Spleen (tissue), 11 donors: ENCODE results near the gene ZFP3. TPM values are rescaled to one million over a fixed set of nuclear protein-coding genes. Genes with fewer than 3 reads are reported as not detected.
A peak's percentile ranks its signal among the peaks of the same experiment; 100 is the strongest.

Experiments used
- DNase-seq: peaks from one replicate; pipeline ENCODE4 v3.0.0-alpha.2; 2020
- H3K27ac ChIP-seq, 8 donors: fragments of 200-600 bp; sonication (generic) in 7 of 8; 1 replicate in 4 of 8; 2 replicates in 4 of 8; pipeline versions ENCODE4 v1.5.0 to v1.8.0; 2016 to 2021; ENCODE audit warnings: inconsistent platforms in 4 of 8, mild to moderate bottlenecking in 4 of 8, moderate library complexity in 1 of 8
- H3K27me3 ChIP-seq, 7 donors: fragments of 200-600 bp; sonication (generic) in 6 of 7; replicated peaks in 1 of 7; 1 replicate in 4 of 7; 2 replicates in 3 of 7; pipeline versions ENCODE4 v1.5.0 to v1.8.0; 2016 to 2021; ENCODE audit warnings: inconsistent platforms in 3 of 7, mild to moderate bottlenecking in 1 of 7
- H3K36me3 ChIP-seq, 6 donors: fragments of 200-600 bp; sonication (generic) in 5 of 6; 1 replicate in 4 of 6; 2 replicates in 2 of 6; pipeline versions ENCODE4 v1.5.0 to v1.8.0; 2016 to 2021; ENCODE audit warnings: inconsistent platforms in 2 of 6
- H3K4me1 ChIP-seq, 6 donors: fragments of 200-600 bp; sonication (generic) in 5 of 6; 1 replicate in 3 of 6; 2 replicates in 3 of 6; pipeline versions ENCODE4 v1.5.0 to v1.8.0; 2016 to 2021; ENCODE audit warnings: inconsistent platforms in 3 of 6
- H3K4me3 ChIP-seq, 8 donors: fragments of 200-600 bp; sonication (generic) in 7 of 8; 1 replicate in 4 of 8; 2 replicates in 4 of 8; pipeline versions ENCODE4 v1.5.0 to v1.8.0; 2016 to 2021; ENCODE audit warnings: inconsistent platforms in 4 of 8, mild to moderate bottlenecking in 4 of 8, moderate library complexity in 2 of 8
- H3K9me3 ChIP-seq, 8 donors: fragments of 200-600 bp; sonication (generic) in 7 of 8; 1 replicate in 4 of 8; 2 replicates in 4 of 8; pipeline versions ENCODE4 v1.5.0 to v1.8.0; 2016 to 2021; ENCODE audit warnings: inconsistent platforms in 4 of 8
- POLR2A ChIP-seq, 3 donors: fragments of 450-650 bp; IDR thresholded peaks; one replicate each; pipeline ENCODE4 v1.5.1; 2017; ENCODE audit warnings: antibody characterized with exemption in 3 of 3, mild to moderate bottlenecking in 1 of 3
- POLR2AphosphoS5 ChIP-seq, 3 donors: sonication (generic); formaldehyde crosslinking; IDR thresholded peaks; one replicate each; pipeline ENCODE4 v1.5.1; 2017; ENCODE audit warnings: antibody characterized with exemption in 3 of 3
- WGBS, 5 donors: extraction: QIAGEN DNeasy Blood & Tissue Kit in 3 of 5; methylation state at CpG; one replicate each; pipeline versions ENCODE4 v1.1.5 to v1.1.7; 2013 to 2018; 5-methylcytosine and 5-hydroxymethylcytosine counted together
- intact Hi-C: fragments of 100-400 bp; cut with DNase I; formaldehyde crosslinking; loops from one replicate; pipeline ENCODE4 v1.15.0; 2023; ENCODE audit warnings: low total_unique reads
- polyA plus RNA-seq, 3 donors: library from polyadenylated mRNA; stranded (reverse); fragments of 200-250 nt; gene quantifications; one replicate each; pipeline ENCODE4 v1.2.1, GENCODE V29; 2013
- total RNA-seq, 7 donors: library from RNA; depleted of rRNA in 3 of 7; stranded (reverse); fragments of >200 nt in 3 of 7; fragmentation: NEBNext Ultra II Directional in 4 of 7; extraction: Animal tissue kit (Norgen Biotek cat#: 25700) in 4 of 7; gene quantifications; one replicate each; pipeline versions ENCODE4 v1.1.0 to v1.2.1, GENCODE V29; 2016 to 2021
- TF ChIP-seq, protein P1 (sequence below), 11 experiments: fragments of 200-600 bp in 7 of 11; fragments of 450-650 bp in 4 of 11; sonication (generic) in 4 of 11; IDR thresholded peaks in 8 of 11; conservative IDR thresholded peaks in 3 of 11; 1 replicate in 7 of 11; 2 replicates in 4 of 11; pipeline versions ENCODE4 v1.4.0 to v1.8.0; 2016 to 2021; ENCODE audit warnings: antibody characterized with exemption in 11 of 11, inconsistent platforms in 4 of 11, mild to moderate bottlenecking in 1 of 11
- donor health status: healthy with polysubstance abuse.
- donor health status: DM: no; HTN: no; CAD: no; lungs with moderate emphysema.
- donor health status: DM: no; HTN: no; CAD: no.
- donor health status: Bipolar disorder and iron deficiency.
- donor health status: healthy.
- donor health status: DM: no; HTN: no; CAD: no.
- donor health status: DM: yes; HTN: yes; CAD: no.

ZFP3 gene
- total and polyA plus RNA-seq, 10 donors = 2.8 to 10.4 (median 7.0) TPM

DNA sequence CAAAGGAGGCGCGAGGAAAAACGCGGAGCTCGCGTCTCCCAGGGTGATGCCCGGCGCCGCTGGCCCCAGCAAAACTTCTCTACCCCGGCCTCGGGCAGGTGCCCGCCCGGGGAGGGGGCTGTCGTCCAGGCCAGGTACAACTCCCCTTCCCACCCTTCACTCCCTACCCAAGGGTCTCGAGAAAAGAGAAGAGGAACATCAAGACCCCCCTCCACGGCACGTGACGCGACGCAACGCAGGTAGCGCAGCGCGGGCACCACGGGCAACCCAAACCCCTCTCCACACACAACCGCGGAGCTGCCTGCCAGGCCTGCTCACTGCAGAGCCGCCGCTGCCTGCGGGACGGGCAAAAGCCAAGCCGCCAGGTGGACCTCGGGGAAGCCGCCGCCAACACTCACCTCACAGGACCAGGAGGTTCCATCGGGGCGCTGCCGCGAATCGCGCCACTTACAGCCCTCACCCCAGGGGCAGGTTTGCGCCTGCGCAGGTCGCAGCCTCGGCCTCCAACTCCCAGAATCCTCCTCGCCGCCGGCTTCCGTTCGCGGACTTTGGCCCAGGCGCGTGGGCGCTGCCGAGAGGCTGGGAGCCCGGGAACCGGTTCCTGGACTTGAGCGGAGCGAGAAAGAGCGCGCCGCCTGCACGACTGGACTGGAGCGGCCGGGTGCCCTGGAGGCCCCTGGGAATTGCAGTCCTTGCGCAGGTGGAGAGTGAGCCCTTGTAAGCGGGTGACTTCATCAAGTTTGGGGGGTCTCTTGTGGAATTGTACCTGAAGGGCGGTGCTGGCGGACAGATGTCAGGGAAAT, 33.3 kb downstream of the ZFP3 start, which contains the start of gene ZNF232:
TSS of gene ZNF232 (minus strand) at position 477 of the 803 bp plus-strand sequence. CDS start at position 421, 56 bp downstream.
- Histone ChIP-seq H3K4me1 (peaks cover 0 to 41% (median 27%) of the 10 kb centered on the region in 6 donors), H3K9me3 (peaks cover 0 to 11% (median under 1%) of the 10 kb centered on the region in 8 donors), H3K27me3 (peaks cover 5 to 26% (median 12%) of the 10 kb centered on the region in 7 donors), H3K36me3 (peaks cover 0 to 44% (median 25%) of the 10 kb centered on the region in 6 donors), H3K27ac (peak within 1 kb of the TSS; percentile 58 to 85 (median 76)), H3K4me3 (peak within 1 kb of the TSS; percentile 60 to 93 (median 77))
- intact Hi-C loops = no loop called here
- peak; percentile 97 for DNase-seq
- WGBS, 5 donors = 0 to 2% (median 0%) methylated on average over 29 to 69 of the region's 69 CpGs
- TF ChIP-seq, protein P1, sequence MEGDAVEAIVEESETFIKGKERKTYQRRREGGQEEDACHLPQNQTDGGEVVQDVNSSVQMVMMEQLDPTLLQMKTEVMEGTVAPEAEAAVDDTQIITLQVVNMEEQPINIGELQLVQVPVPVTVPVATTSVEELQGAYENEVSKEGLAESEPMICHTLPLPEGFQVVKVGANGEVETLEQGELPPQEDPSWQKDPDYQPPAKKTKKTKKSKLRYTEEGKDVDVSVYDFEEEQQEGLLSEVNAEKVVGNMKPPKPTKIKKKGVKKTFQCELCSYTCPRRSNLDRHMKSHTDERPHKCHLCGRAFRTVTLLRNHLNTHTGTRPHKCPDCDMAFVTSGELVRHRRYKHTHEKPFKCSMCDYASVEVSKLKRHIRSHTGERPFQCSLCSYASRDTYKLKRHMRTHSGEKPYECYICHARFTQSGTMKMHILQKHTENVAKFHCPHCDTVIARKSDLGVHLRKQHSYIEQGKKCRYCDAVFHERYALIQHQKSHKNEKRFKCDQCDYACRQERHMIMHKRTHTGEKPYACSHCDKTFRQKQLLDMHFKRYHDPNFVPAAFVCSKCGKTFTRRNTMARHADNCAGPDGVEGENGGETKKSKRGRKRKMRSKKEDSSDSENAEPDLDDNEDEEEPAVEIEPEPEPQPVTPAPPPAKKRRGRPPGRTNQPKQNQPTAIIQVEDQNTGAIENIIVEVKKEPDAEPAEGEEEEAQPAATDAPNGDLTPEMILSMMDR (IDR thresholded peaks at IDR 0.05 in 8 of 11, conservative IDR thresholded peaks at IDR 0.05 in 3 of 11) = peak in 3 of 11 experiments; percentile 11 to 22 (median 11)
- peak; percentile 93 to 94 (median 93) for TF ChIP-seq POLR2AphosphoS5 (IDR thresholded peaks at IDR 0.05)
- peak in 1 of 3 donors; percentile 31 for TF ChIP-seq POLR2A (IDR thresholded peaks at IDR 0.05)

DNA sequence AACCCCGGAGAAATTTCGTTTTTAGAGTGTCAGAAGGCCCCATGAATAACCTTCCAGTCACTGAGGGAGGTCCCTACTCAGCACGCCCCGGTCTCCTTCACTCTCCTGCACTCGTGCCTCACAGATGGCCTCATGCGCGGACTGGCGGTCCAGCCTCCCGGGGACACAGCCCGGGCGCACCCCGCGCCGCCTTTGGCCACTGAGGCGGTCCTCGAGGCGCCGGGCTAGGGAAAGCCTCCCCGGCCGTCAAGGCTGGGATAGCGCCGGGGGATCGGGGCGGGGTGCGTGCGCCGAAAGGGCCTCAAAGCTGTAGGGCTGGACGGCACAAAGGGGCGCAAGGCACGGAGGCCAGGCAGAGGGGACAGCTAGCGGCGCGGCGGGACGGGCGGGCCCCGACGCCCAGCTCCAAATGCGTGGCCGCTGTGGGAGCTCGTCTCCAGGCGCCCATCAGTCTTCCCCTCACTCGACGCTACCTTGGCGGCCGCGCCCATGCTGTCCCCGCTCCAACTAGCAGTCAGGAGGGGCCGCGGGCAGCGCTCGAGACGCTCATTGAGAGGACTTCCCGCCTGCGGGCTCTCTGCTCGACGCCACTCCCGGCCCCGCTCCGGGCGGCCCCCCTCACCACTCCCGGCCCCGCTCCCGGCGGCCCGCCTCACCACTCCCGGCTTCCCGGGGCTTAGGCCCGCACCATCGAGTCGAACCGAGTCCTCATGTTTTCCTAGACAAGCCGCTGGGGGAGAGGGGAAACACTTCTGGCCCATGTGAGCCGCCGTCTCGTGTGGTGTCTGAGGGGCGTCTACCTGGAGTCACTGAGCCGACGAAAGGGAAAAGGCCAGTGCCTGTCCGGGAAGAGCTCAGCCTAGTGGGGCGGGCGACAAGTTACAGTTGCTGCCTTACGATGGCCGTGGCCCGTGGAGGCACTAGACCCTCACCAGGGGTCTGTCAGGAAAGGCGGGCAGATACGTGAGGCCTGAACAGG, 37.7 kb downstream of the ZFP3 start, which contains the start of gene USP6:
TSS of gene USP6 (plus strand) at position 360 of the 979 bp plus-strand sequence. CDS start 14,336 bp downstream, outside the sequence.
- Histone ChIP-seq H3K4me1 (peaks cover 0 to 31% (median 15%) of the 10 kb centered on the region in 6 donors), H3K4me3 (peak within 1 kb of the TSS in 2 of 8 donors; percentile 35 to 39), H3K27me3 (peaks cover 5 to 43% (median 12%) of the 10 kb centered on the region in 7 donors), H3K9me3 (peaks cover 0 to 9% (median 0%) of the 10 kb centered on the region in 8 donors), H3K36me3 (peaks cover 0 to 13% (median 10%) of the 10 kb centered on the region in 6 donors), H3K27ac (peak within 1 kb of the TSS in 1 of 8 donors; percentile 64)
- peak; percentile 70 for DNase-seq
- intact Hi-C loops = no loop called here
- 26 to 39% (median 31%) methylated on average over 51 to 87 of the region's 87 CpGs for WGBS, 5 donors
- TF ChIP-seq, protein P1 (IDR thresholded peaks at IDR 0.05 in 8 of 11, conservative IDR thresholded peaks at IDR 0.05 in 3 of 11) = no peak
- TF ChIP-seq POLR2A (IDR thresholded peaks at IDR 0.05) (no peak), POLR2AphosphoS5 (IDR thresholded peaks at IDR 0.05) (peak in 1 of 3 donors; percentile 21)

DNA sequence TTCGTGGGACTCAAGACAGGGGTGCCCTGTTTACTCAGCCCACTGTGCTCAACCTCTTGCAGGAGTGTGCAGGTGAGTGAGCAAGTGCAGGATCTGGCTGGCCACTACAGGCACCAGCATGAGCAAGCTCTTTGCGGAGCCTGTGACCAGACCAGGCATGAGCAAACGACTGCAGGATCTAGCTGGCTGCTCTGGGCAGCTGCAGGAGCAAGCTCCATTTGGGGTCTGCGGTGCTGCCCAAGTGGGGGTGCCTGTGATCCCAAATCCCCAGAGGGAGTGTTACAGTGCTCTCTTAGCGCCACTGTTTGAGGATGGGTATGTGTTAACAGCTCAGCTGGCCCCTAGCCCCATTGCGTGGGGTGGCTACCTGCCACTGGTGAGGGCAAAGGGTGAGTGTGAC, 40.0 kb downstream of the ZFP3 start:
- DNase-seq = no peak
- no peak overlapping the region for H3K27ac ChIP-seq
- intact Hi-C loops = no loop called here

More for the DNA sequence above, 40.0 kb downstream of the ZFP3 start:
- peaks cover 0 to 13% (median 10%) of the 10 kb centered on the region in 6 donors for H3K36me3 ChIP-seq
- peaks cover 0 to 9% (median 0%) of the 10 kb centered on the region in 8 donors for H3K9me3 ChIP-seq
- H3K4me3 ChIP-seq = no peak overlapping the region
- no peak for TF ChIP-seq POLR2AphosphoS5 (IDR thresholded peaks at IDR 0.05)
- no peak for TF ChIP-seq POLR2A (IDR thresholded peaks at IDR 0.05)
- TF ChIP-seq, protein P1 (IDR thresholded peaks at IDR 0.05 in 8 of 11, conservative IDR thresholded peaks at IDR 0.05 in 3 of 11) = no peak
- peaks cover 5 to 65% (median 23%) of the 10 kb centered on the region in 7 donors for H3K27me3 ChIP-seq
- H3K4me1 ChIP-seq = peaks cover 0 to 25% (median 15%) of the 10 kb centered on the region in 6 donors
- 84 to 94% (median 89%) methylated on average over 4 to 6 of the region's 6 CpGs for WGBS, 5 donors
